Neural progenitor cell (in vitro differentiated cells): ENCODE data around the gene ADAMTS12. TPM values are rescaled to one million over a fixed set of nuclear protein-coding genes. Genes with fewer than 3 reads are reported as not detected.

Experiments used
- DNase-seq: peaks from one replicate; pipeline ENCODE4 v3.0.0-alpha.2; 2016; ENCODE audit warnings: low spot score
- H2AFZ ChIP-seq: fragments of 200-600 bp; sonication (generic); replicated peaks from 2 replicates; pipeline ENCODE4 v1.6.1; 2016; ENCODE audit warnings: antibody characterized with exemption
- H3F3A ChIP-seq: fragments of 200-600 bp; sonication (generic); 2 replicates; pipeline ENCODE4 v1.6.1; 2016; ENCODE audit warnings: antibody characterized with exemption, low read depth
- H3K27ac ChIP-seq: fragments of 200-600 bp; sonication (generic); 2 replicates; pipeline ENCODE4 v1.5.1; 2016; ENCODE audit warnings: mild to moderate bottlenecking
- H3K27me3 ChIP-seq: fragments of 200-600 bp; sonication (generic); 2 replicates; pipeline ENCODE4 v1.6.1; 2016; ENCODE audit warnings: mild to moderate bottlenecking, moderate library complexity
- H3K36me3 ChIP-seq: fragments of 200-600 bp; sonication (generic); 2 replicates; pipeline ENCODE4 v1.5.1; 2016
- H3K4me1 ChIP-seq: fragments of 200-600 bp; sonication (generic); 2 replicates; pipeline ENCODE4 v1.6.1; 2016; ENCODE audit warnings: mixed run types
- H3K4me2 ChIP-seq: fragments of 200-600 bp; sonication (generic); 2 replicates; pipeline ENCODE4 v1.6.1; 2016
- H3K4me3 ChIP-seq: fragments of 200-600 bp; sonication (generic); 2 replicates; pipeline ENCODE4 v1.5.1; 2016
- H3K79me2 ChIP-seq: fragments of 200-600 bp; sonication (generic); 2 replicates; pipeline ENCODE4 v1.6.1; 2016; ENCODE audit warnings: low read depth
- H3K9ac ChIP-seq: fragments of 200-600 bp; sonication (generic); 2 replicates; pipeline ENCODE4 v1.6.1; 2016
- H3K9me3 ChIP-seq: fragments of 200-600 bp; sonication (generic); 2 replicates; pipeline ENCODE4 v1.5.1; 2016; ENCODE audit warnings: low read depth
- H4K20me1 ChIP-seq: fragments of 200-600 bp; sonication (generic); 2 replicates; pipeline ENCODE4 v1.6.1; 2016; ENCODE audit warnings: low read depth
- H3K27ac Mint-ChIP-seq: 3 replicates; pipeline ENCODE4 v1.8.0; 2021; ENCODE audit warnings: mixed read lengths
- H3K27me3 Mint-ChIP-seq: 2 replicates; pipeline ENCODE4 v1.8.0; 2022; ENCODE audit warnings: low read depth, mild to moderate bottlenecking, inconsistent platforms, moderate library complexity, mixed read lengths; ENCODE audit not compliant: insufficient read depth
- H3K36me3 Mint-ChIP-seq: 3 replicates; pipeline ENCODE4 v1.8.0; 2021; ENCODE audit warnings: mixed read lengths
- H3K4me1 Mint-ChIP-seq: 3 replicates; pipeline ENCODE4 v1.8.0; 2021; ENCODE audit warnings: mixed read lengths
- H3K4me3 Mint-ChIP-seq: 3 replicates; pipeline ENCODE4 v1.8.0; 2021; ENCODE audit warnings: mild to moderate bottlenecking, moderate library complexity, mixed read lengths
- H3K9me3 Mint-ChIP-seq: 3 replicates; pipeline ENCODE4 v1.8.0; 2020; ENCODE audit warnings: mixed read lengths
- CTCF ChIP-seq: fragments of 200-600 bp; sonication (generic); IDR thresholded peaks from 2 replicates; pipeline ENCODE4 v1.5.1; 2017; ENCODE audit warnings: antibody characterized with exemption, mild to moderate bottlenecking
- EZH2 ChIP-seq: fragments of 200-600 bp; sonication (generic); IDR thresholded peaks from 2 replicates; pipeline ENCODE4 v1.6.1; 2017; ENCODE audit warnings: antibody characterized with exemption, mild to moderate bottlenecking, moderate library complexity
- EZH2phosphoT487 ChIP-seq: fragments of 200-600 bp; sonication (generic); IDR thresholded peaks from 2 replicates; pipeline ENCODE4 v1.6.1; 2017; ENCODE audit warnings: antibody characterized with exemption
- total RNA-seq: library from RNA; depleted of rRNA; stranded (reverse); fragments of >200 nt; gene quantifications from 2 replicates; pipeline ENCODE4 v1.2.3, GENCODE V29; 2015; ENCODE audit warnings: low replicate concordance

The ADAMTS12 gene
- total RNA-seq, 1 donor from 2014 or later = 15.6 TPM

GRCh38 chr5:33850100-33850594, 41.6 kb downstream of the ADAMTS12 start:
- Histone ChIP-seq H3K4me2 (peak overlapping the region; percentile 22), H4K20me1 (no peaks in the 10 kb centered on the region), H3K27ac (peak overlapping the region; percentile 44), H3K27me3 (no peaks in the 10 kb centered on the region), H2AFZ (no peak overlapping the region), H3K9ac (no peak overlapping the region), H3K9me3 (no peaks in the 10 kb centered on the region), H3K4me3 (no peak overlapping the region), H3K4me1 (peaks cover 46% of the 10 kb centered on the region), H3F3A (peaks cover 28% of the 10 kb centered on the region), H3K79me2 (peaks cover 41% of the 10 kb centered on the region), H3K36me3 (no peaks in the 10 kb centered on the region)
- Mint-ChIP-seq H3K27ac (peak overlapping the region; percentile 17), H3K4me1 (peaks cover 42% of the 10 kb centered on the region), H3K27me3 (peaks cover 2% of the 10 kb centered on the region), H3K9me3 (peaks cover 6% of the 10 kb centered on the region), H3K4me3 (no peak overlapping the region), H3K36me3 (peaks cover 5% of the 10 kb centered on the region)
- DNase-seq = peak; percentile 52
- TF ChIP-seq EZH2phosphoT487 (no peak), EZH2 (no peak)

DNA sequence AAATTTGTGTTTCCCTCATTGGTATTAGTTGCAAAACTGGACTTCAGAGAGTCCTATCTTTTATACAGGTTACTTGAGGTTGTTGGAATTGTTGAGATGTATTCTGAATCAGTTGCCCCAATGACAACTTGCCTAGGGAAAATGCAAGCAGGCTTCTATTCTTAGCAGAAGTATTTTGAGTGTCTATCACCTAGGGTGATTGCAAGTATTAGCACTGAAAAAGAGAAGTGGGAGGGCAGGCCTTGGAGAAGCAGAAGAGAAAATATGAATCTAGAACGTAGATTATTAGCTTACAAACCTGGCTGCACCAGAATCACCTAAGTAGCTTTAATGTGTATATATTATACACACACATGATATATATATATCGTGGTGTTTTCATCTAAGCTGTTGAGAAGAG, 43.2 kb downstream of the ADAMTS12 start:
- H3K79me2 ChIP-seq = peaks cover 31% of the 10 kb centered on the region

GRCh38 chr5:33846851-33847250, 44.9 kb downstream of the ADAMTS12 start:
- Mint-ChIP-seq H3K27me3 (peaks cover 4% of the 10 kb centered on the region), H3K27ac (no peak overlapping the region)

More for the DNA sequence above, 43.2 kb downstream of the ADAMTS12 start:
- Mint-ChIP-seq H3K4me3 (no peak overlapping the region), H3K4me1 (peaks cover 28% of the 10 kb centered on the region), H3K9me3 (peaks cover 10% of the 10 kb centered on the region), H3K27me3 (peaks cover 2% of the 10 kb centered on the region), H3K27ac (no peak overlapping the region), H3K36me3 (peaks cover 5% of the 10 kb centered on the region)
- no peak overlapping the region for H3K4me2 ChIP-seq
- no peak for DNase-seq
- peaks cover 30% of the 10 kb centered on the region for H3K4me1 ChIP-seq
- no peak overlapping the region for H3K9ac ChIP-seq
- TF ChIP-seq EZH2phosphoT487 = no peak
- no peak for TF ChIP-seq CTCF
- no peak for TF ChIP-seq EZH2
- no peaks in the 10 kb centered on the region for H4K20me1 ChIP-seq
- H2AFZ ChIP-seq = no peak overlapping the region
- no peaks in the 10 kb centered on the region for H3K27me3 ChIP-seq
- H3K9me3 ChIP-seq = no peaks in the 10 kb centered on the region
- H3K4me3 ChIP-seq = no peak overlapping the region
- H3K36me3 ChIP-seq = no peaks in the 10 kb centered on the region
- H3K27ac ChIP-seq = no peak overlapping the region
- peaks cover 13% of the 10 kb centered on the region for H3F3A ChIP-seq

More at GRCh38 chr5:33846851-33847250, 44.9 kb downstream of the ADAMTS12 start:
- no peak overlapping the region for H3K4me2 ChIP-seq
- H3K4me3 ChIP-seq = no peak overlapping the region
- H2AFZ ChIP-seq = no peak overlapping the region
- H3K9ac ChIP-seq = no peak overlapping the region
- H3K27me3 ChIP-seq = no peaks in the 10 kb centered on the region
- H3K27ac ChIP-seq = no peak overlapping the region
- peaks cover 13% of the 10 kb centered on the region for H3F3A ChIP-seq
- no peak for DNase-seq
- H3K36me3 ChIP-seq = no peaks in the 10 kb centered on the region
- H4K20me1 ChIP-seq = no peaks in the 10 kb centered on the region
- H3K36me3 Mint-ChIP-seq = peaks cover 8% of the 10 kb centered on the region
- no peak overlapping the region for H3K4me3 Mint-ChIP-seq
- TF ChIP-seq EZH2 (no peak), CTCF (no peak), EZH2phosphoT487 (no peak)
- H3K4me1 Mint-ChIP-seq = peaks cover 15% of the 10 kb centered on the region
- H3K4me1 ChIP-seq = peaks cover 13% of the 10 kb centered on the region
- H3K79me2 ChIP-seq = peaks cover 26% of the 10 kb centered on the region
- H3K9me3 ChIP-seq = no peaks in the 10 kb centered on the region
- H3K9me3 Mint-ChIP-seq = peaks cover 10% of the 10 kb centered on the region
